HEK293T (cell line): ENCODE data around the gene YAF2.

Experiments
- FOXM1 ChIP-seq: fragments of 450-650 bp; IDR thresholded peaks from 2 replicates; pipeline ENCODE4 v1.6.1; 2017; ENCODE audit warnings: mild to moderate bottlenecking, borderline replicate concordance
- L3MBTL2 ChIP-seq: fragments of 450-650 bp; conservative IDR thresholded peaks from 2 replicates; pipeline ENCODE4 v1.6.1; 2016; ENCODE audit warnings: mild to moderate bottlenecking
- LEF1 ChIP-seq: fragments of 450-650 bp; IDR thresholded peaks from 2 replicates; pipeline ENCODE4 v1.6.1; 2017; ENCODE audit warnings: mild to moderate bottlenecking, borderline replicate concordance
- SP1 ChIP-seq: fragments of 450-650 bp; IDR thresholded peaks from 2 replicates; pipeline ENCODE4 v1.6.1; 2017
- TARDBP ChIP-seq: fragments of 450-650 bp; IDR thresholded peaks from 2 replicates; pipeline ENCODE4 v1.6.1; 2016
- ZNF384 ChIP-seq: fragments of 450-650 bp; IDR thresholded peaks from 2 replicates; pipeline ENCODE4 v1.6.1; 2016

GRCh38 chr12:42286741-42287140 is 48.7 kb upstream of the YAF2 start:
- TF ChIP-seq TARDBP (no peak), FOXM1 (no peak), LEF1 (no peak), SP1 (no peak), L3MBTL2 (no peak), ZNF384 (no peak)
